Astrocyte (in vitro differentiated cells and primary cell): ENCODE data around the gene GAB2. TPM values are rescaled to one million over a fixed set of nuclear protein-coding genes. Genes with fewer than 3 reads are reported as not detected.

Experiments
- DNase-seq: peaks from one replicate; pipeline ENCODE4 v3.0.0-alpha.2; 2010; ENCODE audit warnings: low read depth
- FAIRE-seq: peaks from 2 replicates; lab custom pipeline; 2011; peaks lifted over from hg19 to GRCh38; lab: Jason Lieb, UNC
- H2AFZ ChIP-seq: 2 replicates; pipeline ENCODE4 v1.6.0; 2012; ENCODE audit warnings: low read depth, low read length, inconsistent platforms
- H3K27ac ChIP-seq: 2 replicates; pipeline ENCODE4 v1.5.1; 2011; ENCODE audit warnings: low read depth, low read length, inconsistent platforms
- H3K27me3 ChIP-seq: 2 replicates; pipeline ENCODE4 v1.6.0; 2011; ENCODE audit warnings: low read length, inconsistent platforms; ENCODE audit not compliant: insufficient read depth
- H3K36me3 ChIP-seq: 2 replicates; pipeline ENCODE4 v1.5.1; 2011; ENCODE audit warnings: low read length, inconsistent platforms; ENCODE audit not compliant: insufficient read depth
- H3K4me1 ChIP-seq: 2 replicates; pipeline ENCODE4 v1.5.1; 2011; ENCODE audit warnings: low read length, inconsistent platforms; ENCODE audit not compliant: insufficient read depth
- H3K4me2 ChIP-seq: 2 replicates; pipeline ENCODE4 v1.6.0; 2012; ENCODE audit warnings: low read length, inconsistent platforms
- H3K4me3 ChIP-seq: 2 replicates; pipeline ENCODE4 v1.5.1; 2011; ENCODE audit warnings: low read depth, mild to moderate bottlenecking, low read length, inconsistent platforms; ENCODE audit not compliant: insufficient read depth
- H3K79me2 ChIP-seq: 2 replicates; pipeline ENCODE4 v1.6.0; 2012; ENCODE audit warnings: mild to moderate bottlenecking, low read length, inconsistent platforms; ENCODE audit not compliant: insufficient read depth
- H3K9ac ChIP-seq: 2 replicates; pipeline ENCODE4 v1.6.0; 2012; ENCODE audit warnings: mild to moderate bottlenecking, low read length, inconsistent platforms
- H3K9me3 ChIP-seq: 2 replicates; pipeline ENCODE4 v1.5.1; 2012; ENCODE audit warnings: low read depth, mild to moderate bottlenecking, low read length, inconsistent platforms; ENCODE audit not compliant: insufficient read depth
- H4K20me1 ChIP-seq: 2 replicates; pipeline ENCODE4 v1.6.0; 2012; ENCODE audit warnings: low read length, inconsistent platforms; ENCODE audit not compliant: insufficient read depth
- H3K27ac Mint-ChIP-seq: one replicate; pipeline ENCODE4 v1.8.0; 2021; ENCODE audit warnings: mild to moderate bottlenecking, mixed read lengths; ENCODE audit not compliant: unreplicated experiment
- H3K27me3 Mint-ChIP-seq: one replicate; pipeline ENCODE4 v1.8.0; 2021; ENCODE audit warnings: low read depth, mixed read lengths; ENCODE audit not compliant: unreplicated experiment
- H3K36me3 Mint-ChIP-seq: one replicate; pipeline ENCODE4 v1.8.0; 2021; ENCODE audit warnings: low read depth, mixed read lengths; ENCODE audit not compliant: unreplicated experiment
- H3K4me1 Mint-ChIP-seq: one replicate; pipeline ENCODE4 v1.8.0; 2021; ENCODE audit warnings: low read depth, mixed read lengths; ENCODE audit not compliant: unreplicated experiment
- H3K4me3 Mint-ChIP-seq: one replicate; pipeline ENCODE4 v1.8.0; 2021; ENCODE audit warnings: mild to moderate bottlenecking, moderate library complexity, mixed read lengths; ENCODE audit not compliant: unreplicated experiment
- H3K9me3 Mint-ChIP-seq: one replicate; pipeline ENCODE4 v1.8.0; 2021; ENCODE audit warnings: mild to moderate bottlenecking, mixed read lengths; ENCODE audit not compliant: unreplicated experiment
- EZH2 ChIP-seq: IDR thresholded peaks from 2 replicates; pipeline ENCODE4 v1.6.1; 2012; ENCODE audit warnings: mild to moderate bottlenecking, low read length, inconsistent platforms; ENCODE audit not compliant: insufficient read depth
- total RNA-seq: library from RNA; stranded (reverse); gene quantifications from 2 replicates; pipeline ENCODE4 v1.2.1, GENCODE V29; 2021
- TF ChIP-seq, protein P1 (sequence below): IDR thresholded peaks from 2 replicates; pipeline ENCODE4 v1.5.1; 2011; ENCODE audit warnings: low read depth, mild to moderate bottlenecking, inconsistent platforms, low read length, moderate library complexity; ENCODE audit not compliant: insufficient read depth

The GAB2 gene
- total RNA-seq, 1 donor from 2014 or later: 18.2 TPM

- TF ChIP-seq, protein P1, sequence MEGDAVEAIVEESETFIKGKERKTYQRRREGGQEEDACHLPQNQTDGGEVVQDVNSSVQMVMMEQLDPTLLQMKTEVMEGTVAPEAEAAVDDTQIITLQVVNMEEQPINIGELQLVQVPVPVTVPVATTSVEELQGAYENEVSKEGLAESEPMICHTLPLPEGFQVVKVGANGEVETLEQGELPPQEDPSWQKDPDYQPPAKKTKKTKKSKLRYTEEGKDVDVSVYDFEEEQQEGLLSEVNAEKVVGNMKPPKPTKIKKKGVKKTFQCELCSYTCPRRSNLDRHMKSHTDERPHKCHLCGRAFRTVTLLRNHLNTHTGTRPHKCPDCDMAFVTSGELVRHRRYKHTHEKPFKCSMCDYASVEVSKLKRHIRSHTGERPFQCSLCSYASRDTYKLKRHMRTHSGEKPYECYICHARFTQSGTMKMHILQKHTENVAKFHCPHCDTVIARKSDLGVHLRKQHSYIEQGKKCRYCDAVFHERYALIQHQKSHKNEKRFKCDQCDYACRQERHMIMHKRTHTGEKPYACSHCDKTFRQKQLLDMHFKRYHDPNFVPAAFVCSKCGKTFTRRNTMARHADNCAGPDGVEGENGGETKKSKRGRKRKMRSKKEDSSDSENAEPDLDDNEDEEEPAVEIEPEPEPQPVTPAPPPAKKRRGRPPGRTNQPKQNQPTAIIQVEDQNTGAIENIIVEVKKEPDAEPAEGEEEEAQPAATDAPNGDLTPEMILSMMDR: no peak
- TF ChIP-seq EZH2: no peak
- H3K4me2 ChIP-seq: no peak overlapping the region
- peaks cover 4% of the 10 kb centered on the region for H4K20me1 ChIP-seq
- no peaks in the 10 kb centered on the region for H3K36me3 ChIP-seq
- Mint-ChIP-seq H3K36me3 (peaks cover 2% of the 10 kb centered on the region), H3K4me1 (peaks cover 19% of the 10 kb centered on the region), H3K9me3 (no peaks in the 10 kb centered on the region), H3K4me3 (no peak overlapping the region), H3K27ac (no peak overlapping the region), H3K27me3 (no peaks in the 10 kb centered on the region)
- no peak overlapping the region for H3K9ac ChIP-seq
- no peak overlapping the region for H3K27ac ChIP-seq
- no peak for DNase-seq
- no peak overlapping the region for H3K4me3 ChIP-seq
- H3K4me1 ChIP-seq: no peaks in the 10 kb centered on the region
- H3K79me2 ChIP-seq: no peaks in the 10 kb centered on the region
- H3K9me3 ChIP-seq: no peaks in the 10 kb centered on the region
- FAIRE-seq: no peak
- H2AFZ ChIP-seq: no peak overlapping the region
- H3K27me3 ChIP-seq: no peaks in the 10 kb centered on the region
These were observed 117.3 kb downstream of the GAB2 start for GRCh38 chr11:78300108-78300839.

GRCh38 chr11:78299000-78299710 lies 118.5 kb downstream of the GAB2 start:
- Mint-ChIP-seq H3K4me3 (no peak overlapping the region), H3K36me3 (peaks cover 2% of the 10 kb centered on the region), H3K27ac (no peak overlapping the region), H3K27me3 (no peaks in the 10 kb centered on the region), H3K9me3 (no peaks in the 10 kb centered on the region), H3K4me1 (peaks cover 23% of the 10 kb centered on the region)
- Histone ChIP-seq H3K4me1 (no peaks in the 10 kb centered on the region), H3K79me2 (no peaks in the 10 kb centered on the region), H3K9me3 (no peaks in the 10 kb centered on the region), H4K20me1 (peaks cover 4% of the 10 kb centered on the region), H2AFZ (no peak overlapping the region), H3K27ac (no peak overlapping the region), H3K36me3 (no peaks in the 10 kb centered on the region), H3K4me3 (no peak overlapping the region), H3K27me3 (no peaks in the 10 kb centered on the region), H3K4me2 (no peak overlapping the region), H3K9ac (no peak overlapping the region)
- DNase-seq: no peak
- TF ChIP-seq, protein P1: no peak
- no peak for TF ChIP-seq EZH2
- FAIRE-seq: no peak

DNA sequence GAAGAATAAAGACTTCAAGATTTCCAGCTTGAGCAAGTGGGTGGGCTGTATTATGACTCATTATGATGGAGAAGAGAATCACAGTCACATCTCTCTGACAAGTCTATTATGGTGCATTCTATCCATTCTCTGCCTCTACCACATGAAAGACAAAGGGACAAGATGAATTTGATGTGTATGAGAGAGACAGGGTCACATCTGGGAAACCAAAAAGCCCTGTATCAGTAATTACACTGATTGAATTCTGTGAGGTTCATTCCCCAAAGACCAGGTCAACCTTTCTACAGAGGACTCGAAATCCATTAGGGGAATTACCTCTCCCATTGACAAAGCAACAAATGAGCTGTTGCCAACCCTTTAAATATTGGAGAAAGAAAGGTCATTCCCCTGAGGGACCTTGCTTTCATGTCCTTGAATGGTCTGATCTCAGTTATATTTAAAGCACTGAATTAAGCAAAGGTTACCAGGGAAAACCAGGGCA lies 119.3 kb downstream of the GAB2 start:
- no peaks in the 10 kb centered on the region for H3K27me3 Mint-ChIP-seq
- H3K36me3 Mint-ChIP-seq: peaks cover 2% of the 10 kb centered on the region
- no peak overlapping the region for H3K4me2 ChIP-seq
- no peak overlapping the region for H2AFZ ChIP-seq
- no peak for TF ChIP-seq EZH2
- TF ChIP-seq, protein P1: no peak
- H3K9ac ChIP-seq: no peak overlapping the region
- FAIRE-seq (no peak), DNase-seq (peak; percentile 13)
- H3K79me2 ChIP-seq: no peaks in the 10 kb centered on the region
- peaks cover 23% of the 10 kb centered on the region for H3K4me1 Mint-ChIP-seq
- H3K27ac Mint-ChIP-seq: no peak overlapping the region
- no peaks in the 10 kb centered on the region for H3K27me3 ChIP-seq
- H3K4me1 ChIP-seq: no peaks in the 10 kb centered on the region
- no peak overlapping the region for H3K27ac ChIP-seq
- no peak overlapping the region for H3K4me3 ChIP-seq
- no peak overlapping the region for H3K4me3 Mint-ChIP-seq
- no peaks in the 10 kb centered on the region for H3K36me3 ChIP-seq
- no peaks in the 10 kb centered on the region for H3K9me3 Mint-ChIP-seq
- no peaks in the 10 kb centered on the region for H3K9me3 ChIP-seq
- peaks cover 4% of the 10 kb centered on the region for H4K20me1 ChIP-seq
